Naive thymus-derived CD8-positive, alpha-beta T cell (primary cell): ENCODE measurements around the gene IFNAR2. TPM values are rescaled to one million over a fixed set of nuclear protein-coding genes. Genes with fewer than 3 reads are reported as not detected.
"Not testable (repeated sequence)": the region's sequence is repeated elsewhere in the genome, so short reads cannot be mapped to it uniquely, and the experiment has no call there.

ENCODE experiments used
- ATAC-seq, 2 donors: fragments of 150-1000 bp; cut with Tn5 transposase in 1 of 2; sonication (Bioruptor Pico), chemical (Tn5 transposase) in 1 of 2; 1 replicate in 1 of 2; 2 replicates in 1 of 2; pipeline ENCODE4 v1.10.0; 2021; ENCODE audit warnings: mild to moderate bottlenecking in 2 of 2, moderate library complexity in 2 of 2
- POLR2A ChIA-PET: fragments of 350-600 bp; sonication (Branson Sonifier 250); formaldehyde crosslinking; loops from one replicate; lab custom pipeline; 2021; ENCODE audit warnings: antibody characterized with exemption; lab: Charles Lee
- DNase-seq, 10 donors: peaks; one replicate each; pipeline versions ENCODE4 v3.0.0 to v3.0.0-alpha.2; 2020 to 2022
- H3K27ac Mint-ChIP-seq, 10 donors: one replicate each; pipeline ENCODE4 v1.8.0; 2020 to 2022; ENCODE audit warnings: mild to moderate bottlenecking in 10 of 10, mixed read lengths in 10 of 10, moderate library complexity in 4 of 10, inconsistent platforms in 1 of 10
- H3K27me3 Mint-ChIP-seq, 5 donors: one replicate each; pipeline ENCODE4 v1.8.0; 2021 to 2022; ENCODE audit warnings: mixed read lengths in 5 of 5
- H3K36me3 Mint-ChIP-seq, 3 donors: one replicate each; pipeline ENCODE4 v1.8.0; 2020 to 2022; ENCODE audit warnings: mixed read lengths in 3 of 3, mild to moderate bottlenecking in 2 of 3, inconsistent platforms in 1 of 3
- H3K4me1 Mint-ChIP-seq, 4 donors: one replicate each; pipeline ENCODE4 v1.8.0; 2021 to 2022; ENCODE audit warnings: mixed read lengths in 4 of 4
- H3K4me3 Mint-ChIP-seq, 10 donors: one replicate each; pipeline ENCODE4 v1.8.0; 2020 to 2022; ENCODE audit warnings: mild to moderate bottlenecking in 10 of 10, mixed read lengths in 10 of 10, moderate library complexity in 6 of 10, inconsistent platforms in 1 of 10
- H3K9me3 Mint-ChIP-seq, 9 donors: one replicate each; pipeline ENCODE4 v1.8.0; 2020 to 2022; ENCODE audit warnings: mixed read lengths in 9 of 9, mild to moderate bottlenecking in 3 of 9, inconsistent platforms in 1 of 9, moderate library complexity in 1 of 9
- polyA plus RNA-seq, 3 donors: library from polyadenylated mRNA; unstranded; fragments of 300-500 nt; fragmentation: Illumina TruSeq; gene quantifications; one replicate each; pipeline ENCODE4 v1.2.3, GENCODE V29; 2021
- total RNA-seq, 8 experiments: library from RNA in 2 of 8; stranded (reverse) in 2 of 8; gene quantifications; one replicate each; pipeline ENCODE4 v1.2.3 and lab custom pipeline; 2021 to 2026

IFNAR2 gene
- total and polyA plus RNA-seq, 5 experiments from 2014 or later: 53.9 to 72.9 (median 63.3) TPM

GRCh38 chr21:33219300-33219699 is 10.4 kb upstream of the IFNAR2 start:
- peaks cover 33 to 64% (median 57%) of the 10 kb centered on the region in 4 donors for H3K4me1 Mint-ChIP-seq
- peak overlapping the region in 8 of 10 donors; percentile 6 to 81 (median 66) for H3K27ac Mint-ChIP-seq
- ATAC-seq (no peak), DNase-seq (no peak)
- H3K36me3 Mint-ChIP-seq: peaks cover 0 to 10% (median 8%) of the 10 kb centered on the region in 3 donors
- POLR2A ChIA-PET: interaction anchor here (0.6 to 1.5 kb wide), 7 partner anchors 11 to 141 kb away, joined by 3 to 7 read pairs (median 4); partner anchors contain the start of genes IFNAR1, IFNAR2 and IL10RB
- peaks cover 0 to 30% (median 6%) of the 10 kb centered on the region in 9 donors for H3K9me3 Mint-ChIP-seq
- H3K4me3 Mint-ChIP-seq: peak overlapping the region in 3 of 10 donors; percentile 10 to 43 (median 20)
- H3K27me3 Mint-ChIP-seq: no peaks in the 10 kb centered on the region

DNA sequence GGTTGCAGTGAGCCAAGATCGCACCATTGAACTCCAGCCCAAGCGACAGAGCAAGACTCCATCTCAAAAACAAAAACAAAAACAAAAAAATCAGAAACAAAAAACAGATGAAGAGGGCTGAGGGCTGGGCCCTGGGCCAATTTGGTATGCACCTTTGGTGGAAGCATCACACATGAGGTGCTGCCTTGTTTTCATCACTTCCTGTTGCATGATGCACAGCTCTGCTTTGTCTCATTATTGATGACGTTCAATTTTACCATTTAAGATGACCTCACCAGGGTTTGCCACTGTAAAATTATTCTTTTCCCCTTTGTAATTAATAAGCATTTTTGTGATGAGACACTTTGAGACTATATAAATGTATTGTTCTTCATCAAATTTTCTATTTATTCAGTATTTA is 9.8 kb upstream of the IFNAR2 start:
- H3K4me3 Mint-ChIP-seq: no peak overlapping the region
- POLR2A ChIA-PET: interaction anchor here (1.2 to 1.5 kb wide), 2 partner anchors 10 to 105 kb away, joined by 3 to 4 read pairs; partner anchors contain the start of genes IFNAR1 and IFNAR2
- peak overlapping the region in 5 of 10 donors; percentile 28 to 75 (median 56) for H3K27ac Mint-ChIP-seq
- peaks cover 0 to 27% (median 6%) of the 10 kb centered on the region in 9 donors for H3K9me3 Mint-ChIP-seq
- H3K27me3 Mint-ChIP-seq: no peaks in the 10 kb centered on the region
- H3K4me1 Mint-ChIP-seq: peaks cover 32 to 57% (median 51%) of the 10 kb centered on the region in 4 donors
- H3K36me3 Mint-ChIP-seq: peaks cover 0 to 10% (median 8%) of the 10 kb centered on the region in 3 donors
- DNase-seq (peak in 2 of 10 donors; percentile 43 to 46), ATAC-seq (peak in 1 of 2 donors; percentile 63)

- Mint-ChIP-seq H3K9me3 (peaks cover 0 to 12% (median 3%) of the 10 kb centered on the region in 9 donors), H3K4me1 (peaks cover 12 to 27% (median 20%) of the 10 kb centered on the region in 4 donors)
- ATAC-seq, H3K27me3 Mint-ChIP-seq, H3K4me3 Mint-ChIP-seq, H3K27ac Mint-ChIP-seq, H3K36me3 Mint-ChIP-seq, DNase-seq: not testable (repeated sequence)
- POLR2A ChIA-PET: interaction anchor here (0.6 to 1.1 kb wide), 2 partner anchors 10 to 15 kb away, joined by 4 read pairs; no protein-coding TSS in a partner anchor
Measured at GRCh38 chr21:33225376-33225775, 4.4 kb upstream of the IFNAR2 start.

GRCh38 chr21:33228455-33228854 is 1.3 kb upstream of the IFNAR2 start:
- Mint-ChIP-seq H3K27ac (peak overlapping the region in 8 of 10 donors; percentile 47 to 96 (median 93)), H3K36me3 (peaks cover 0 to 8% (median 0%) of the 10 kb centered on the region in 3 donors), H3K9me3 (no peaks in the 10 kb centered on the region), H3K4me1 (peaks cover 25 to 46% (median 35%) of the 10 kb centered on the region in 4 donors), H3K4me3 (peak overlapping the region in 5 of 10 donors; percentile 45 to 98 (median 57)), H3K27me3 (no peaks in the 10 kb centered on the region)
- DNase-seq (no peak), ATAC-seq (no peak)
- POLR2A ChIA-PET: interaction anchor here (1.0 to 2.9 kb wide), 2 partner anchors 10 to 24 kb away, joined by 4 to 9 read pairs; no protein-coding TSS in a partner anchor

- Mint-ChIP-seq H3K27me3 (no peaks in the 10 kb centered on the region), H3K9me3 (no peaks in the 10 kb centered on the region), H3K4me3 (peak overlapping the region; percentile 80 to 98 (median 86)), H3K36me3 (peaks cover 0 to 14% (median 0%) of the 10 kb centered on the region in 3 donors), H3K27ac (peak overlapping the region; percentile 83 to 96 (median 92)), H3K4me1 (peaks cover 25 to 53% (median 41%) of the 10 kb centered on the region in 4 donors)
- POLR2A ChIA-PET: interaction anchor here (0.5 to 2.9 kb wide), 7 partner anchors 9 to 132 kb away, joined by 4 to 9 read pairs (median 4); partner anchors contain the start of gene IFNAR1
- ATAC-seq: peak; percentile 10 to 27
- no peak for DNase-seq
Measured at GRCh38 chr21:33229099-33229783, 497 bp upstream of the IFNAR2 start.

- POLR2A ChIA-PET: interaction anchor here (0.7 to 2.9 kb wide), 11 partner anchors 8 to 131 kb away, joined by 3 to 9 read pairs (median 5); partner anchors contain the start of genes IFNAR1 and IL10RB
- Mint-ChIP-seq H3K27me3 (no peaks in the 10 kb centered on the region), H3K9me3 (no peaks in the 10 kb centered on the region), H3K36me3 (peaks cover 0 to 23% (median 1%) of the 10 kb centered on the region in 3 donors), H3K4me1 (peaks cover 27 to 66% (median 51%) of the 10 kb centered on the region in 4 donors), H3K27ac (peak overlapping the region; percentile 83 to 98 (median 94)), H3K4me3 (peak overlapping the region; percentile 85 to 98 (median 92))
- DNase-seq (peak in 9 of 10 donors; percentile 29 to 72 (median 38)), ATAC-seq (peak; percentile 38 to 43)
Measured at GRCh38 chr21:33230545-33231324, 997 bp downstream of the IFNAR2 start.

- Mint-ChIP-seq H3K4me3 (peak overlapping the region; percentile 85 to 98 (median 92)), H3K27me3 (no peaks in the 10 kb centered on the region), H3K27ac (peak overlapping the region; percentile 88 to 98 (median 94)), H3K36me3 (peaks cover 0 to 24% (median 1%) of the 10 kb centered on the region in 3 donors), H3K9me3 (no peaks in the 10 kb centered on the region), H3K4me1 (peaks cover 32 to 73% (median 55%) of the 10 kb centered on the region in 4 donors)
- ATAC-seq: peak in 1 of 2 donors; percentile 4
- POLR2A ChIA-PET: interaction anchor here (0.7 to 1.7 kb wide), 8 partner anchors 11 to 130 kb away, joined by 3 to 8 read pairs (median 5); partner anchors contain the start of genes IFNAR1 and IL10RB
- DNase-seq: no peak
Measured at GRCh38 chr21:33231526-33231925, 1.8 kb downstream of the IFNAR2 start.

- no peaks in the 10 kb centered on the region for H3K9me3 Mint-ChIP-seq
- POLR2A ChIA-PET: interaction anchor here (0.7 to 1.7 kb wide), 8 partner anchors 9 to 209 kb away, joined by 3 to 8 read pairs (median 4); partner anchors contain the start of gene IL10RB
- H3K27me3 Mint-ChIP-seq: no peaks in the 10 kb centered on the region
- peak overlapping the region; percentile 88 to 98 (median 94) for H3K27ac Mint-ChIP-seq
- H3K4me3 Mint-ChIP-seq: peak overlapping the region; percentile 85 to 98 (median 92)
- H3K36me3 Mint-ChIP-seq: peaks cover 0 to 30% (median 1%) of the 10 kb centered on the region in 3 donors
- peaks cover 39 to 77% (median 64%) of the 10 kb centered on the region in 4 donors for H3K4me1 Mint-ChIP-seq
- no peak for DNase-seq
- ATAC-seq: no peak
Measured at GRCh38 chr21:33232291-33233034, 2.7 kb downstream of the IFNAR2 start.

GRCh38 chr21:33234635-33235520 is 5.1 kb downstream of the IFNAR2 start:
- no peaks in the 10 kb centered on the region for H3K27me3 Mint-ChIP-seq
- H3K27ac Mint-ChIP-seq: peak overlapping the region; percentile 61 to 98 (median 80)
- peaks cover 0 to 36% (median 1%) of the 10 kb centered on the region in 3 donors for H3K36me3 Mint-ChIP-seq
- H3K9me3 Mint-ChIP-seq: no peaks in the 10 kb centered on the region
- DNase-seq (no peak), ATAC-seq (no peak)
- POLR2A ChIA-PET: interaction anchor here (0.5 to 1.7 kb wide), 6 partner anchors 9 to 146 kb away, joined by 3 to 6 read pairs (median 4); no protein-coding TSS in a partner anchor
- peaks cover 51 to 82% (median 76%) of the 10 kb centered on the region in 4 donors for H3K4me1 Mint-ChIP-seq
- H3K4me3 Mint-ChIP-seq: peak overlapping the region in 9 of 10 donors; percentile 43 to 80 (median 51)

GRCh38 chr21:33236013-33236686 is 6.4 kb downstream of the IFNAR2 start:
- POLR2A ChIA-PET: interaction anchor here (0.5 to 3.6 kb wide), 3 partner anchors 11 to 89 kb away, joined by 3 to 11 read pairs (median 3); partner anchors contain the start of gene IFNAR1
- H3K27me3 Mint-ChIP-seq: no peaks in the 10 kb centered on the region
- H3K9me3 Mint-ChIP-seq: no peaks in the 10 kb centered on the region
- DNase-seq (no peak), ATAC-seq (no peak)
- peaks cover 55 to 92% (median 85%) of the 10 kb centered on the region in 4 donors for H3K4me1 Mint-ChIP-seq
- H3K27ac Mint-ChIP-seq: peak overlapping the region; percentile 74 to 98 (median 86)
- peak overlapping the region in 6 of 10 donors; percentile 27 to 84 (median 60) for H3K4me3 Mint-ChIP-seq
- peaks cover 0 to 36% (median 1%) of the 10 kb centered on the region in 3 donors for H3K36me3 Mint-ChIP-seq
